ENCODE measurements around the gene HNF4A. TPM values are rescaled to one million over a fixed set of nuclear protein-coding genes. Genes with fewer than 3 reads are reported as not detected.

Gene HNF4A
- total and polyA plus RNA-seq, 2 of the 4 experiments (the other 2 are of a cell fraction) = not detected

GRCh38 chr20:44483112-44483511 lies 127.6 kb downstream of the HNF4A start:
- BruUV-seq (replicated peaks) = no TSS peak
- Histone ChIP-seq H3K4ac (ENCODE audit: low read depth, low read length) (no peak overlapping the region), H4K5ac (ENCODE audit: low read depth, low read length) (no peak overlapping the region), H3K36me3 (ENCODE audit: control insufficient read depth, insufficient read depth, low read length) (peaks cover 35% of the 10 kb centered on the region), H3K27ac (ENCODE audit: insufficient read depth, low read length) (no peak overlapping the region), H3K4me3 (ENCODE audit: insufficient read depth, low read depth, low read length) (no peak overlapping the region), H2AFZ (replicated peaks; ENCODE audit: low read length, poor library complexity) (no peak overlapping the region), H3K23ac (ENCODE audit: low read depth, low read length) (no peak overlapping the region), H2BK120ac (ENCODE audit: low read depth, low read length) (no peak overlapping the region), H4K8ac (ENCODE audit: low read depth in 2 of 2, low read length in 2 of 2) (no peak overlapping the region), H3K9me1 (ENCODE audit: insufficient read depth, low read length) (no peaks in the 10 kb centered on the region), H3K56ac (ENCODE audit: extremely low read depth, insufficient read depth, low read length) (no peak overlapping the region), H2BK5ac (ENCODE audit: low read depth, low read length, poor library complexity, severe bottlenecking) (no peak overlapping the region), H3K18ac (ENCODE audit: low read depth, low read length) (no peak overlapping the region), H3K9me3 (ENCODE audit: control insufficient read depth, insufficient read depth, low read length) (no peaks in the 10 kb centered on the region), H3K9ac (ENCODE audit: low read depth, low read length) (no peak overlapping the region), H3K4me2 (ENCODE audit: low read depth, low read length) (no peak overlapping the region), H3K4me1 (ENCODE audit: control insufficient read depth, insufficient read depth, low read length) (0 out of 2 replicates have a peak, but pooled peaks cover 2% of the 10 kb centered on the region), H4K91ac (ENCODE audit: insufficient read depth, low read depth, low read length) (no peak overlapping the region), H2BK20ac (ENCODE audit: low read depth, low read length) (no peak overlapping the region), H2BK15ac (ENCODE audit: low read depth, low read length) (no peak overlapping the region), H2AK9ac (replicated peaks; ENCODE audit: low read depth, low read length, poor library complexity) (no peak overlapping the region), H3K79me1 (ENCODE audit: low read depth in 1 of 2, low read length in 2 of 2) (peaks cover 7 to 28% of the 10 kb centered on the region in 2 experiments; a peak in 3 of 4 replicates), H2AK5ac (ENCODE audit: low read depth, low read length) (no peak overlapping the region), H3K14ac (replicated peaks; ENCODE audit: low read depth, low read length) (no peak overlapping the region), H3K27me3 (ENCODE audit: control insufficient read depth, insufficient read depth, low read length) (no peaks in the 10 kb centered on the region), H4K20me1 (ENCODE audit: insufficient read depth, low read length) (no peaks in the 10 kb centered on the region)
- dilution Hi-C loops (cut with HindIII; ENCODE audit: low sequenced_read_pairs, unreplicated experiment) = no loop called here
- DNase-seq = no peak
- intact Hi-C loops (cut with micrococcal nuclease) = no loop called here
- no peak for ATAC-seq (ENCODE audit: low read depth)
- CTCF ChIA-PET = interaction anchor here (0.7 kb wide), 1 partner anchor 909 kb away, joined by 3 read pairs; no protein-coding TSS in a partner anchor
- 73% methylated on average over 2 of the region's 5 CpGs; no CpG with 5 or more reads in 1 of the 2 experiments for WGBS, 2 experiments (ENCODE audit: extremely low coverage in 2 of 2, insufficient read length in 1 of 2)
- POLR2A ChIA-PET (ENCODE audit: unreplicated experiment) = no interaction called here
- in situ Hi-C loops (cut with MboI; ENCODE audit: low sequenced_read_pairs) = loop anchor here (25.0 kb wide), 1 partner anchor 1304 kb away; the partner anchor contains the start of genes DNTTIP1 and WFDC3
- TF ChIP-seq SMC3 (IDR thresholded peaks at IDR 0.05; ENCODE audit: low read depth, low read length) (no peak), BHLHE40 (IDR thresholded peaks at IDR 0.05; ENCODE audit: low read depth, low read length) (no peak), RFX5 (IDR thresholded peaks at IDR 0.05; ENCODE audit: low read depth, low read length) (no peak), CTCF (conservative IDR thresholded peaks at IDR 0.05; ENCODE audit: low read depth, low read length) (no peak), USF2 (IDR thresholded peaks at IDR 0.05; ENCODE audit: low read depth, low read length) (no peak), CEBPB (IDR thresholded peaks at IDR 0.05; ENCODE audit: low read depth, low read length) (no peak), FOS (IDR thresholded peaks at IDR 0.05; ENCODE audit: low read depth, low read length) (no peak), RAD21 (IDR thresholded peaks at IDR 0.05; ENCODE audit: low read length) (no peak), RCOR1 (IDR thresholded peaks at IDR 0.05; ENCODE audit: insufficient replicate concordance, low read length) (no peak), CHD1 (IDR thresholded peaks at IDR 0.05; ENCODE audit: low read depth, low read length) (no peak), MAFK (IDR thresholded peaks at IDR 0.05; ENCODE audit: low read depth, low read length) (no peak), MXI1 (IDR thresholded peaks at IDR 0.05; ENCODE audit: borderline replicate concordance, low read depth, low read length) (no peak), POLR2A (IDR thresholded peaks at IDR 0.05; ENCODE audit: low read depth, low read length) (no peak), MAZ (IDR thresholded peaks at IDR 0.05; ENCODE audit: borderline replicate concordance, low read depth, low read length) (no peak)
- TF ChIP-seq, protein P1, sequence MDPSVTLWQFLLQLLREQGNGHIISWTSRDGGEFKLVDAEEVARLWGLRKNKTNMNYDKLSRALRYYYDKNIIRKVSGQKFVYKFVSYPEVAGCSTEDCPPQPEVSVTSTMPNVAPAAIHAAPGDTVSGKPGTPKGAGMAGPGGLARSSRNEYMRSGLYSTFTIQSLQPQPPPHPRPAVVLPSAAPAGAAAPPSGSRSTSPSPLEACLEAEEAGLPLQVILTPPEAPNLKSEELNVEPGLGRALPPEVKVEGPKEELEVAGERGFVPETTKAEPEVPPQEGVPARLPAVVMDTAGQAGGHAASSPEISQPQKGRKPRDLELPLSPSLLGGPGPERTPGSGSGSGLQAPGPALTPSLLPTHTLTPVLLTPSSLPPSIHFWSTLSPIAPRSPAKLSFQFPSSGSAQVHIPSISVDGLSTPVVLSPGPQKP (IDR thresholded peaks at IDR 0.05; ENCODE audit: borderline replicate concordance, low read depth, low read length) = no peak
